DMS79 (cell line): ENCODE measurements around the gene OR51D1.

Experiments used
- DNase-seq: peaks from one replicate; lab custom pipeline; 2025; lab: John Stamatoyannopoulos, UW

The OR51D1 gene

GRCh38 chr11:4636962-4637661, at the start of gene OR51D1:
Gene OR51D1, plus strand, starts transcription at chr11:4637477. Its CDS starts 2,314 bp downstream, at chr11:4639791.
- peak; percentile 5 for DNase-seq

DNA sequence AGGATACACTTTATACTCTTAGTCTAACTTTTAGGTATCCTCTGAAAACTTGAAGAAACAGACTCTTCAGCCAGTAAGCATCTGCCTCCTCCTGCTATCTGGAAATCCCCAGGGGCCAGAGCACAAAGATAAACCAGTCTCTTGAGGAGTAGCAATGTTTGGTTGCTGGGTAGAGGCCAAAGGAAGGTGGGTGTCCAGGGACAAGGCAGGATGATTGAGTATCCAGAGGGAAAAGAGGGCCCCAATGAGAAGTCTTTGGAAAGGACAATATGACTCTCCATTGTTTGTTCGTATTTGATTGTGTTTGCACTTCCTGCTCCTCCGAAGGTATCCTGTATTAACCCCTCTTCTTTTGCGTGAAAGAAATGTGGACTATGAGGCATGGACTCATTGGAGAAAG, 48.3 kb upstream of the OR51D1 start:
- DNase-seq = no peak

DNA sequence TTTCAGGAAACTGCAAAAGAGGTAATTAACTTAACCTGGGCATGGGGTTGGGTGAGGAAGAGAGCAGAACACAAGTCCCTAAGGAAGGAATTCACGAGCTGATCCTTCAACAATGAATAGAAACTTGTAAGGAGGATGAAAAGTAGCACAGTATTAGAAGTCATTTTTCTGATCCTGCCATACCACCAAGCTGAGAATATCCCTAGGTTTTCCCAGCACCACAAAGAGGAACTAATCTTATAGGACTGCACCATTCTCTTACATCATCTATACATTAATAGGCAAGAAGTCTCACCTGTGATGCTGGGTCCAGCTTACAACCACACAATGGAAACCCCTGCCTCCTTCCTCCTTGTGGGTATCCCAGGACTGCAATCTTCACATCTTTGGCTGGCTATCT, 43.5 kb upstream of the OR51D1 start, which contains the start of gene OR52I1:
OR52I1 (plus strand) TSS at position 301 of the 400 bp plus-strand sequence; CDS start at position 301, 0 bp downstream.
- no peak for DNase-seq

DNA sequence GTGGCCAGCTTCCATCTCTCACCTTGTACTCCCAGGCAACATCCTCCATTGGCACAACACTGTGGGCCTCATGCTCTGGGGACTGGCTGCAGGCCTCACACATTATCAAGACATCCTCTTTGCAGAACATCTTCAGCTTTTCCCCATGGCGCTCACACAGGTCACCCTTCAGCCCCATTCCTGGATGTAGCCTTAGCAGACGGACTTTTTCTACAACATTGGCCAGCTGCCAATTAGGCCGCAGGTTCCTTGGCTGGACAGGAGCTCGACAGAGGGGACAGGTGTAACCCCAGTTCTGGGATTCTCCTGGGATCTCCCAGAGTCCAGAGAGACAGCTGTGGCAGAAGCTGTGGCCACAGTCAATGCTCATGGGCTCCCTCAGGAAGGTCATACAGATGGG, 32.2 kb upstream of the OR51D1 start:
- DNase-seq = no peak

DNA sequence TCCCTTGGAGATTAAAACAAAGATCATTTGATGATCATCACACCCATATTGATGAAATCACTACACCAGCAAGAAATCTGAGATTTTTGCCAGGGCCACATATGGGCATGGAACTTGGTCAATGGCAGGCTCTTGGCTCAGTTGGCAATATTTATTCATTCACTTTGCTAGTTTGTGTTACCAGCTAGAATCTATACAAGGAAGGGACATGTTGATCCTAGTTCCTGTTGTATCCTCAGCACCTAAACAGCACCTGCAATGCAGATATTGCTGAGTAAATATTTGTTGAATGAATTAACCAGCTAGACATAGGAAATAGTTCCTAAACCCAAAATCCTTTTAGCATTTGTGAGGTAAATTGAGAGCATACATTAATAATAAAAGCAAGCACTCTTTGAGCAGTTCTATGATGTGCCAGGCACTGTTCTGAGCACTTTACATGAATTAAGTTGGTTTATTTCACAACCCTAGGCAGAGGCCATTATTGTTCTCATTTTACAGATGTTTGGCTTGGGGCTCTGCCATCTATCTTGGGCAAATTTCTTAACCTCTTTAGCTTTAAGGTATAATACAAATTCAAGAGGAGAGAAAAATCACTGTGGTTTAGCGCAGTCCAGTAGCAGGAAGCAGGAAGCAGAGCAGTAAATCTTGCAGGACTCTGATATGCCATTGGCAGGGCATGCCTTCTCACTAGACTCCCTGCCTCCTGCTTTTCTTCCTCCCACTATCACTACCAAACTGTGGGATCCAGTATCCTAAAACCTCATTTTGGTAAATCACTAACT, 30.9 kb upstream of the OR51D1 start:
- DNase-seq = peak; percentile 19

DNA sequence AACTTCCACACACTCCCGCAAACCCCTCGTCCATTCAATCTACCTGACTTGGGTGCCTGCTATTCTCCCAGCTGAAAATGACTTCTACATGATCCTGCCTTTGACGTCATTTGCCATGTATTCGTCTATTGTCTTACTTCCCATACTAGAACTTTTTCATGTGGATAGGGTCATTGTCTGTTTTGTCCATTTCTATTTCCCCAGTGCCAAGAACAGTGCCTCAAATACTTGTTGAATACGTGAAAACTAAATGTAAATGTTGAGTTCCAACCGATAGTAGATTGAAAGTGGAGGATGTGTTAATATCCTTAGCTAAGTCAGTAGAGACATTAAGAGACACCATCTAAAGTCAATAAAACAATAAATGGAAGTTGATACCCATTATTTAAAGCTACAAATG, 30.2 kb upstream of the OR51D1 start:
- DNase-seq = no peak

GRCh38 chr11:4607781-4608666, 29.3 kb upstream of the OR51D1 start, which contains the start of gene TRIM68:
Gene TRIM68, minus strand, starts transcription at chr11:4608231. Its CDS starts 2,727 bp downstream, at chr11:4605504.
- DNase-seq = no peak

- no peak for DNase-seq
Observed at GRCh38 chr11:4610258-4610935, 26.9 kb upstream of the OR51D1 start.

GRCh38 chr11:4611986-4612385, 25.3 kb upstream of the OR51D1 start:
- DNase-seq = no peak

DNA sequence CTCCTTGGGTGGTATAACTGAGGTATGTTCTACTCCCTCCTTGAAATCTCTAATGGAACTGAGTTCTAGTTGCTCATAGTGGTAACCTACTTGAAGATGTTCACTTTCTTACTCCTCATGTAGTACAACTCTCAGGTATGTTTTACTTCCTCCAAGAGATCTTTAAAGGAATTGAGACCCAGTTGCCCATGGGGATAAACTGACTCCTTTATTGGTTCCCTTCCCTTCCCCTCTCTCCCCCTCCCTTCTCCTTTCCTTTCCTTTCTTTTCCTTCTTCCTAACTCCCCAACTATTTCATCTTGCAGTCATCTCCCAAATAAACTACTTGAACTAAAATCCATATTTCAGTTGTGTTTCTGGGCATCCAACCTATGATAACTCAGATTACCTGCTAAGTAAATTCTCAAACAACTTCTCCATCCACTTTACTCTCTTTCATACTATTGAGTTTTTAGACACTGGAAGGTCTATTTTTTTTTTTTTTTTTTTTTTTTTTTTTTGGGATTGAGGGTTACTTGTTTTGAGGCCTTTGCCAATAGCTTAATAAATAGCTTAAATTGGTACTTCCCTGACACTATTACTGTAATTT, 21.3 kb upstream of the OR51D1 start:
- no peak for DNase-seq

GRCh38 chr11:4619514-4619913, 17.8 kb upstream of the OR51D1 start:
- DNase-seq = no peak

GRCh38 chr11:4626207-4627099, 10.8 kb upstream of the OR51D1 start:
- DNase-seq = peak; percentile 59

- DNase-seq = no peak
Observed at GRCh38 chr11:4636136-4636535, 1.1 kb upstream of the OR51D1 start.

DNA sequence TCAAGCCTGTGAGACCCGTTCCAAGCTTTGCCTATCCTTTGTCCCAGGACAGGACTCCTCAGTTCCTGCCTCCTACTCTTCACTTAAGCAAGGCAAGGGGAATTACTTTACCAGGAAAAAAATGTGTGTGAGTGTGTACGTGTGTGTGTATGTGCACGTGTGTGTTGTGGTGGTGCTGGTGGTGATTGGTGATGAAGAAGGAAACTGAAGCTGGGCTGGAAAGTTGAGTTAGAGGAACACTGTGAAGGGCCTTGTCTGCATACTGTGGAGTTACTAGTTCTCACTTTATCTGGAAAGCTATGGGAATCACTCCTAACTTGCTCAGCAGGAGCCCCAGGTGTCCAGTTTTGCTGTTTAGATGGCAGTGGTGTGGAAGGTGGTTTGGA, 378 bp downstream of the OR51D1 start:
- DNase-seq = no peak

GRCh38 chr11:4639931-4640330, 2.7 kb downstream of the OR51D1 start:
- DNase-seq = no peak

- DNase-seq = no peak
Observed at GRCh38 chr11:4641501-4641900, 4.2 kb downstream of the OR51D1 start.

DNA sequence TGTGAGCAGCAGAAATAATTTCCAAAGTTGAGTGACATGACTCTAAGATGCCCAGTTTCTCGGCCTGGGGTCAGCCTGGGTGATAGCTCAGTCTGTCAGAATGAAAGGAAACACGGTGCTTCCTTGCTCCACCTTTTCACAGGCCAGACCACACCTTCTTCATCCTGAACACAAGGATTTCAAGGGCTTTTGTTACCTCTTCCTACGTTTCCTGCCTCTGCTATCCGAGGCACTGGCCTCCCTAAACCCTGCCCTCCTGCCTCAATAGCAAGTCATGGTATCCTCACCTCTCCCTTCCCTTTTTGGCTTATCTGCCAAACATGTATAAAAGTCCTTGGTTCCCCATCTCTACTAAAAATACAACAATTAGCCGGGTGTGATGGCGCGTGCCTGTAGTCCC, 4.8 kb downstream of the OR51D1 start:
- DNase-seq = no peak

- DNase-seq = no peak
Observed at GRCh38 chr11:4643076-4643475, 5.8 kb downstream of the OR51D1 start.

- no peak for DNase-seq
Observed at GRCh38 chr11:4643682-4644081, 6.4 kb downstream of the OR51D1 start, which contains the start of gene OR51E1. Gene OR51E1, plus strand, starts transcription at chr11:4643982. Its CDS starts 8,545 bp downstream, at chr11:4652527.

- no peak for DNase-seq
Observed at GRCh38 chr11:4644233-4644632, 7.0 kb downstream of the OR51D1 start.
